ENCODE results near the gene PARP1. TPM values are rescaled to one million over a fixed set of nuclear protein-coding genes. Genes with fewer than 3 reads are reported as not detected.

Gene PARP1
- total RNA-seq, 4 donors from 2014 or later = 56.1 to 119 (median 85.0) TPM

- 75% methylated on average over 2 of the region's 2 CpGs for WGBS, 2 donors
- H3K9me3 ChIP-seq = no peaks in the 10 kb centered on the region
- H3K4me3 ChIP-seq = no peak overlapping the region
- H3K36me3 ChIP-seq = peaks cover 20 to 100% (median 75%) of the 10 kb centered on the region in 3 donors
- no peaks in the 10 kb centered on the region for H3K4me1 ChIP-seq
- intact Hi-C loops (cut with DNase I) = no loop called here
- no peak for DNase-seq
- no peak overlapping the region for H3K27ac ChIP-seq
- TF ChIP-seq POLR2A (IDR thresholded peaks at IDR 0.05) (no peak), CTCF (IDR thresholded peaks at IDR 0.05) (no peak)
- no peaks in the 10 kb centered on the region for H3K27me3 ChIP-seq
Observed at GRCh38 chr1:226378071-226378470, 29.8 kb downstream of the PARP1 start.

GRCh38 chr1:226376300-226376699 is 31.6 kb downstream of the PARP1 start:
- Histone ChIP-seq H3K4me3 (no peak overlapping the region), H3K36me3 (peaks cover 24 to 100% (median 61%) of the 10 kb centered on the region in 3 donors), H3K4me1 (no peaks in the 10 kb centered on the region), H3K9me3 (no peaks in the 10 kb centered on the region), H3K27me3 (no peaks in the 10 kb centered on the region), H3K27ac (no peak overlapping the region)
- intact Hi-C loops (cut with DNase I) = no loop called here
- TF ChIP-seq CTCF (IDR thresholded peaks at IDR 0.05) (no peak), POLR2A (IDR thresholded peaks at IDR 0.05) (no peak)
- DNase-seq = no peak
- 80 to 86% methylated on average over 3 of the region's 3 CpGs for WGBS, 2 donors

GRCh38 chr1:226373376-226373775 is 34.5 kb downstream of the PARP1 start:
- no peak overlapping the region for H3K4me3 ChIP-seq
- no peaks in the 10 kb centered on the region for H3K4me1 ChIP-seq
- H3K9me3 ChIP-seq = no peaks in the 10 kb centered on the region
- H3K27ac ChIP-seq = no peak overlapping the region
- no peak for TF ChIP-seq POLR2A (IDR thresholded peaks at IDR 0.05)
- 81 to 84% methylated on average over 7 of the region's 7 CpGs for WGBS, 2 donors
- DNase-seq = no peak
- no peaks in the 10 kb centered on the region for H3K27me3 ChIP-seq
- H3K36me3 ChIP-seq = peaks cover 17 to 100% (median 53%) of the 10 kb centered on the region in 3 donors
- intact Hi-C loops (cut with DNase I) = no loop called here

GRCh38 chr1:226372885-226373284 is 35.0 kb downstream of the PARP1 start:
- TF ChIP-seq POLR2A (IDR thresholded peaks at IDR 0.05) = no peak
- TF ChIP-seq CTCF (IDR thresholded peaks at IDR 0.05) = no peak
- Histone ChIP-seq H3K27ac (no peak overlapping the region), H3K36me3 (peaks cover 20 to 100% (median 50%) of the 10 kb centered on the region in 3 donors), H3K4me3 (no peak overlapping the region), H3K9me3 (no peaks in the 10 kb centered on the region), H3K27me3 (no peaks in the 10 kb centered on the region), H3K4me1 (no peaks in the 10 kb centered on the region)
- no peak for DNase-seq
- intact Hi-C loops (cut with DNase I) = no loop called here
- WGBS, 2 donors = 88 to 96% methylated on average over 9 of the region's 9 CpGs

GRCh38 chr1:226371866-226372490 is 35.9 kb downstream of the PARP1 start:
- intact Hi-C loops (cut with DNase I) = no loop called here
- Histone ChIP-seq H3K4me3 (no peak overlapping the region), H3K9me3 (no peaks in the 10 kb centered on the region), H3K27me3 (no peaks in the 10 kb centered on the region), H3K27ac (no peak overlapping the region), H3K4me1 (no peaks in the 10 kb centered on the region), H3K36me3 (peaks cover 15 to 100% (median 54%) of the 10 kb centered on the region in 3 donors)
- 91 to 93% methylated on average over 8 to 11 of the region's 11 CpGs for WGBS, 2 donors
- TF ChIP-seq CTCF (IDR thresholded peaks at IDR 0.05) = no peak
- TF ChIP-seq POLR2A (IDR thresholded peaks at IDR 0.05) = no peak
- no peak for DNase-seq

Measured in esophagus squamous epithelium (tissue), 5 donors.